Measurements from ENCODE around the gene FRRS1. TPM values are rescaled to one million over a fixed set of nuclear protein-coding genes. Genes with fewer than 3 reads are reported as not detected.

FRRS1 gene
- total and polyA plus RNA-seq, 7 donors = 0.34 to 4.1 (median 3.1) TPM

- WGBS, 3 donors = 60 to 73% (median 68%) methylated on average over 4 of the region's 4 CpGs
- H3K27me3 ChIP-seq (ENCODE audit: insufficient read depth in 3 of 3, low read length in 2 of 3) = no peaks in the 10 kb centered on the region
- H3K9me3 ChIP-seq = no peaks in the 10 kb centered on the region
- no peak overlapping the region for H3K4me3 ChIP-seq
- H3K36me3 ChIP-seq (ENCODE audit: insufficient read depth in 1 of 2, low read depth in 1 of 2) = peaks cover 0 to 6% of the 10 kb centered on the region in 2 donors
- ATAC-seq (no peak), DNase-seq (no peak)
- intact Hi-C loops (cut with DNase I) = no loop called here
- peaks cover 10% of the 10 kb centered on the region for H3K4me1 ChIP-seq
- H3K27ac ChIP-seq = no peak overlapping the region
- TF ChIP-seq CTCF (IDR thresholded peaks at IDR 0.05) = no peak
Measured at GRCh38 chr1:99725996-99726395, 40.4 kb downstream of the FRRS1 start.

GRCh38 chr1:99723251-99723650, 43.2 kb downstream of the FRRS1 start:
- Histone ChIP-seq H3K36me3 (ENCODE audit: insufficient read depth in 1 of 2, low read depth in 1 of 2) (no peaks in the 10 kb centered on the region), H3K27me3 (ENCODE audit: insufficient read depth in 3 of 3, low read length in 2 of 3) (no peaks in the 10 kb centered on the region), H3K9me3 (no peaks in the 10 kb centered on the region), H3K4me1 (peaks cover 4% of the 10 kb centered on the region), H3K4me3 (no peak overlapping the region), H3K27ac (no peak overlapping the region)
- TF ChIP-seq CTCF (IDR thresholded peaks at IDR 0.05) = no peak
- no peak for DNase-seq
- 89 to 96% (median 92%) methylated on average over 3 of the region's 3 CpGs for WGBS, 3 donors
- intact Hi-C loops (cut with DNase I) = no loop called here
- no peak for ATAC-seq

GRCh38 chr1:99717005-99717404, 49.4 kb downstream of the FRRS1 start:
- ATAC-seq (no peak), DNase-seq (no peak)
- Histone ChIP-seq H3K27ac (no peak overlapping the region), H3K27me3 (ENCODE audit: insufficient read depth in 3 of 3, low read length in 2 of 3) (no peaks in the 10 kb centered on the region), H3K4me3 (no peak overlapping the region), H3K9me3 (no peaks in the 10 kb centered on the region), H3K4me1 (no peaks in the 10 kb centered on the region), H3K36me3 (ENCODE audit: insufficient read depth in 1 of 2, low read depth in 1 of 2) (peaks cover 5 to 28% of the 10 kb centered on the region in 2 donors)
- 95 to 97% (median 96%) methylated on average over 1 of the region's 1 CpG for WGBS, 3 donors
- no peak for TF ChIP-seq CTCF (IDR thresholded peaks at IDR 0.05)
- intact Hi-C loops (cut with DNase I) = no loop called here

- intact Hi-C loops (cut with DNase I) = no loop called here
- TF ChIP-seq CTCF (IDR thresholded peaks at IDR 0.05) = no peak
- ATAC-seq (no peak), DNase-seq (no peak)
- no peak overlapping the region for H3K27ac ChIP-seq
- no peaks in the 10 kb centered on the region for H3K27me3 ChIP-seq (ENCODE audit: insufficient read depth in 3 of 3, low read length in 2 of 3)
- no peaks in the 10 kb centered on the region for H3K9me3 ChIP-seq
- no peak overlapping the region for H3K4me3 ChIP-seq
- 94 to 97% (median 95%) methylated on average over 2 of the region's 2 CpGs for WGBS, 3 donors
- no peaks in the 10 kb centered on the region for H3K4me1 ChIP-seq
- H3K36me3 ChIP-seq (ENCODE audit: insufficient read depth in 1 of 2, low read depth in 1 of 2) = peaks cover 5 to 38% of the 10 kb centered on the region in 2 donors
Measured at GRCh38 chr1:99713006-99713405, 53.4 kb downstream of the FRRS1 start.

- peaks cover 0 to 25% of the 10 kb centered on the region in 2 donors for H3K36me3 ChIP-seq (ENCODE audit: insufficient read depth in 1 of 2, low read depth in 1 of 2)
- H3K27ac ChIP-seq = no peak overlapping the region
- no peaks in the 10 kb centered on the region for H3K27me3 ChIP-seq (ENCODE audit: insufficient read depth in 3 of 3, low read length in 2 of 3)
- no peaks in the 10 kb centered on the region for H3K9me3 ChIP-seq
- intact Hi-C loops (cut with DNase I) = no loop called here
- ATAC-seq = no peak
- H3K4me1 ChIP-seq = no peaks in the 10 kb centered on the region
- TF ChIP-seq CTCF (IDR thresholded peaks at IDR 0.05) = no peak
- no peak overlapping the region for H3K4me3 ChIP-seq
- no peak for DNase-seq
- WGBS, 3 donors = 89 to 95% (median 92%) methylated on average over 4 of the region's 4 CpGs
Measured at GRCh38 chr1:99710994-99711393, 55.4 kb downstream of the FRRS1 start.
